HL-60 (cell line): ENCODE results near the gene DDB1.

Experiments used
- CTCF ChIP-seq: IDR thresholded peaks from one replicate; pipeline ENCODE4 v1.5.1; 2011; ENCODE audit warnings: low read length, control low read depth, inconsistent platforms; ENCODE audit not compliant: insufficient read depth
- GABPA ChIP-seq: IDR thresholded peaks from 2 replicates; pipeline ENCODE4 v1.6.1; 2012; ENCODE audit warnings: low read depth
- POLR2AphosphoS5 ChIP-seq: IDR thresholded peaks from 2 replicates; pipeline ENCODE4 v1.6.1; 2012; ENCODE audit warnings: low read depth
- REST ChIP-seq: IDR thresholded peaks from 2 replicates; pipeline ENCODE4 v1.6.1; 2012; ENCODE audit warnings: low read depth; ENCODE audit not compliant: insufficient replicate concordance
- SPI1 ChIP-seq: IDR thresholded peaks from 2 replicates; pipeline ENCODE4 v1.6.1; 2012; ENCODE audit warnings: low read depth, mild to moderate bottlenecking, borderline replicate concordance

- TF ChIP-seq CTCF (no peak), POLR2AphosphoS5 (peak; percentile 29; the same call in 1 of the 2 replicates), GABPA (no peak), REST (no peak), SPI1 (no peak)
These were observed 45.9 kb upstream of the DDB1 start for GRCh38 chr11:61378713-61379313.
